8988T (cell line): ENCODE results near the gene SCNM1.
"Not testable (repeated sequence)": the region's sequence is repeated elsewhere in the genome, so short reads cannot be mapped to it uniquely, and the experiment has no call there.

Source experiments
- DNase-seq: peaks from one replicate; pipeline ENCODE4 v3.0.0; 2011

SCNM1 gene

GRCh38 chr1:151194894-151195594 lies 29.1 kb downstream of the SCNM1 start:
- DNase-seq = peak; percentile 34

- DNase-seq = no peak
Measured at GRCh38 chr1:151196292-151196800, 30.4 kb downstream of the SCNM1 start.

- no peak for DNase-seq
Measured at GRCh38 chr1:151197863-151198253, 31.9 kb downstream of the SCNM1 start.

- peak; percentile 85 for DNase-seq
Measured at GRCh38 chr1:151198254-151199127, 32.5 kb downstream of the SCNM1 start, which contains the start of gene PIP5K1A. Gene PIP5K1A (plus strand): TSS chr1:151198552. CDS start chr1:151198997, 445 bp downstream.

- DNase-seq = no peak
Measured at GRCh38 chr1:151199873-151200581, 34.1 kb downstream of the SCNM1 start.

GRCh38 chr1:151205381-151205965 lies 39.5 kb downstream of the SCNM1 start:
- DNase-seq = not testable (repeated sequence)

GRCh38 chr1:151210830-151211229 lies 44.9 kb downstream of the SCNM1 start:
- DNase-seq = no peak

- no peak for DNase-seq
Measured at GRCh38 chr1:151211972-151212705, 46.2 kb downstream of the SCNM1 start.

- DNase-seq = no peak
Measured at GRCh38 chr1:151213560-151213959, 47.6 kb downstream of the SCNM1 start.
